ENCODE data around the gene GJC2.

The GJC2 gene

GRCh38 chr1:228117335-228117734 is 32.4 kb upstream of the GJC2 start:
- Histone ChIP-seq H3K27ac (ENCODE audit: low read depth, low read length) (no peak overlapping the region), H3K9ac (ENCODE audit: low read length) (no peak overlapping the region), H3K4me3 (ENCODE audit: low read depth, low read length) (no peak overlapping the region), H3K4me1 (ENCODE audit: control insufficient read depth, insufficient read depth, low read length) (no peaks in the 10 kb centered on the region), H3K9me3 (ENCODE audit: control insufficient read depth, insufficient read depth, low read depth, low read length) (peaks cover 33% of the 10 kb centered on the region), H3K36me3 (ENCODE audit: control insufficient read depth, insufficient read depth, low read length) (no peaks in the 10 kb centered on the region), H3K27me3 (ENCODE audit: control insufficient read depth, insufficient read depth, low read length) (no peaks in the 10 kb centered on the region; the same call in 1 of the 2 replicates)

GRCh38 chr1:228118040-228118439 is 31.7 kb upstream of the GJC2 start:
- Histone ChIP-seq H3K27ac (ENCODE audit: low read depth, low read length) (no peak overlapping the region), H3K27me3 (ENCODE audit: control insufficient read depth, insufficient read depth, low read length) (peaks cover 2% of the 10 kb centered on the region; the same call in 1 of the 2 replicates), H3K4me1 (ENCODE audit: control insufficient read depth, insufficient read depth, low read length) (no peaks in the 10 kb centered on the region), H3K36me3 (ENCODE audit: control insufficient read depth, insufficient read depth, low read length) (no peaks in the 10 kb centered on the region), H3K9me3 (ENCODE audit: control insufficient read depth, insufficient read depth, low read depth, low read length) (peaks cover 33% of the 10 kb centered on the region), H3K4me3 (ENCODE audit: low read depth, low read length) (no peak overlapping the region), H3K9ac (ENCODE audit: low read length) (no peak overlapping the region)

GRCh38 chr1:228120351-228120750 is 29.4 kb upstream of the GJC2 start:
- H3K27ac ChIP-seq (ENCODE audit: low read depth, low read length): no peak overlapping the region

DNA sequence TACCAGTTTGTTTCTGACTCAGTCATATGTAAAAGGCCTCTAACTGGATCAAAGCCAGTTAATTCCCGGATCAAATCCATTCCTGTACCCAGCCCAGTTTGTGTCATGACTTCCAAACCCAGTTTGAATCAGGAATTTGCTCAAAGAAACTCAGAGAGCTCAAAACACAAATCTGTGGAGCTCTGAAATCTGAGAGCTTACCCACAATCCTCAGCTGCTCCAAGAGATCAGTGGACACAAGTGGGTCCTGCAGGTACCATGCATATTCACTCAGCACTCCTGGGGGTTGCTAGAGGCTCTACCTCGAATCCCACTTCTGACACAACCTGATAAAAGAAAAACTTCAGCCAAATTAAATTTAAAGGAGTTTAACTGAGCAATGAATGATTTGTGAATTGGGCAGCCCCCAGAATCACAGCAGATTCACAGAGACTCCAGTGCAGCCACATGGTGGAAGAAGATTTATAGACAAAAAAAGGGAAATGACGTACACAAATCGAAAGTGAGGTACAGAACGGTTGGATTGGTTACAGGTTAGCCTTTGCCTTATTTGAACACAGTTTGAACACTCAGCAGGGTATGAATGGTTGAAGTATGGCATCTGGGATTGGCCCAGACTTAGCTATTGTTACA is 28.8 kb upstream of the GJC2 start:
- peaks cover 30% of the 10 kb centered on the region for H3K9me3 ChIP-seq (ENCODE audit: control insufficient read depth, insufficient read depth, low read depth, low read length)
- no peaks in the 10 kb centered on the region for H3K4me1 ChIP-seq (ENCODE audit: control insufficient read depth, insufficient read depth, low read length)
- H3K4me3 ChIP-seq (ENCODE audit: low read depth, low read length): no peak overlapping the region
- H3K36me3 ChIP-seq (ENCODE audit: control insufficient read depth, insufficient read depth, low read length): no peaks in the 10 kb centered on the region
- no peak overlapping the region for H3K9ac ChIP-seq (ENCODE audit: low read length)
- H3K27me3 ChIP-seq (ENCODE audit: control insufficient read depth, insufficient read depth, low read length): peaks cover 25% of the 10 kb centered on the region
- H3K27ac ChIP-seq (ENCODE audit: low read depth, low read length): no peak overlapping the region

More at GRCh38 chr1:228120351-228120750, 29.4 kb upstream of the GJC2 start:
- Histone ChIP-seq H3K9ac (ENCODE audit: low read length) (no peak overlapping the region), H3K27me3 (ENCODE audit: control insufficient read depth, insufficient read depth, low read length) (peaks cover 20% of the 10 kb centered on the region), H3K36me3 (ENCODE audit: control insufficient read depth, insufficient read depth, low read length) (no peaks in the 10 kb centered on the region), H3K9me3 (ENCODE audit: control insufficient read depth, insufficient read depth, low read depth, low read length) (peaks cover 30% of the 10 kb centered on the region), H3K4me3 (ENCODE audit: low read depth, low read length) (no peak overlapping the region), H3K4me1 (ENCODE audit: control insufficient read depth, insufficient read depth, low read length) (no peaks in the 10 kb centered on the region)

DNA sequence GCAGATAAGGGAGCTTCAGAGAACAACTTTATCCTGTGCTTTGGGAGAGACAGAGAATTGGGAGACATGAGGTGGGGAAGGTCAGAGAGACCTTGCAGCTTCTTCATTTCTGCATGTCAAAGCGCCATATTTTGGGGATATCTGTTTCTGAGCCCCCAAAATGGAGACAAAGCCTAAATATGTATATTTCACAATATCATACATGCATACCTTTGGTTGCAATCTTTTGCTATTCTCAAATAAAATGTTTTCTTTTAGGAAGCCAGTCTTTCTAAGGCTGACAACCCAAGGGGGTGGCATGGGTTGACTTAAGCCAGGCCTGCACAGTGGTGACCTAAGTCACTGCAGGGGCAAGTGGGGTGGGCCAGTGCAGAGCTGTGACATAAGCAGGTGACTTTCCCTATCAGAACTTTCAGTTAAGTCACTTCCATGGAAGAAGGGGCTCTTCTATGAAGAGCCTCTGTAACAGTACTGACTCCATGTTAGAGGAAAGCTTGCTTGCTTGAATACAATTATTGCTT is 26.7 kb upstream of the GJC2 start:
- Histone ChIP-seq H3K9me3 (ENCODE audit: control insufficient read depth, insufficient read depth, low read depth, low read length) (peaks cover 13% of the 10 kb centered on the region), H3K4me3 (ENCODE audit: low read depth, low read length) (no peak overlapping the region), H3K9ac (ENCODE audit: low read length) (no peak overlapping the region), H3K27ac (ENCODE audit: low read depth, low read length) (no peak overlapping the region), H3K27me3 (ENCODE audit: control insufficient read depth, insufficient read depth, low read length) (peaks cover 28% of the 10 kb centered on the region), H3K36me3 (ENCODE audit: control insufficient read depth, insufficient read depth, low read length) (no peaks in the 10 kb centered on the region), H3K4me1 (ENCODE audit: control insufficient read depth, insufficient read depth, low read length) (no peaks in the 10 kb centered on the region)

GRCh38 chr1:228123505-228123904 is 26.2 kb upstream of the GJC2 start:
- H3K9me3 ChIP-seq (ENCODE audit: control insufficient read depth, insufficient read depth, low read depth, low read length): peaks cover 10% of the 10 kb centered on the region
- H3K4me1 ChIP-seq (ENCODE audit: control insufficient read depth, insufficient read depth, low read length): no peaks in the 10 kb centered on the region
- H3K4me3 ChIP-seq (ENCODE audit: low read depth, low read length): no peak overlapping the region
- H3K27me3 ChIP-seq (ENCODE audit: control insufficient read depth, insufficient read depth, low read length): peaks cover 31% of the 10 kb centered on the region
- H3K36me3 ChIP-seq (ENCODE audit: control insufficient read depth, insufficient read depth, low read length): no peaks in the 10 kb centered on the region
- H3K9ac ChIP-seq (ENCODE audit: low read length): no peak overlapping the region
- no peak overlapping the region for H3K27ac ChIP-seq (ENCODE audit: low read depth, low read length)

- H3K27ac ChIP-seq (ENCODE audit: low read depth, low read length): no peak overlapping the region
- H3K36me3 ChIP-seq (ENCODE audit: control insufficient read depth, insufficient read depth, low read length): no peaks in the 10 kb centered on the region
- H3K27me3 ChIP-seq (ENCODE audit: control insufficient read depth, insufficient read depth, low read length): peaks cover 44% of the 10 kb centered on the region
- no peak overlapping the region for H3K9ac ChIP-seq (ENCODE audit: low read length)
- peaks cover under 1% of the 10 kb centered on the region; the same call in 1 of the 2 replicates for H3K9me3 ChIP-seq (ENCODE audit: control insufficient read depth, insufficient read depth, low read depth, low read length)
- no peak overlapping the region for H3K4me3 ChIP-seq (ENCODE audit: low read depth, low read length)
- H3K4me1 ChIP-seq (ENCODE audit: control insufficient read depth, insufficient read depth, low read length): no peaks in the 10 kb centered on the region
Observed at GRCh38 chr1:228125185-228125584, 24.5 kb upstream of the GJC2 start.

DNA sequence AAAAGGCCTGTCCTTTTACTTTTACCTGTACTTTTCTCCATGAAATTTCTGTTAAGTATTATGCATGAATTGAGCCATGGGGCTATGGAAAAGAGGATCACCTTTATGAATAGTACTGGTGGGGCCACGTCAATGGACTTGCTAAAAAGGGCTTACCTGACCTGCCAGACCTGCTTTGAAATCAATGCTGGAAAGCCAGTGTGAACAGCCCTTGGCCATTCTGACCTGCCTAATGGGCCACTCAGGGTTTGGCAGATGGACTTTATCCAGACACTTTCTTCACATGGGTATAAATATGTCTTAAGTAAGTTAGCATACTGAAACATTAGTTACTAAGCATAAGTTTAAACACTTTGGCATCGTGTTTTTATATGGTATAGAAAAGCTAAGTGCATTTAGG is 18.0 kb upstream of the GJC2 start:
- Histone ChIP-seq H3K27ac (ENCODE audit: low read depth, low read length) (no peak overlapping the region), H3K9ac (ENCODE audit: low read length) (no peak overlapping the region)

DNA sequence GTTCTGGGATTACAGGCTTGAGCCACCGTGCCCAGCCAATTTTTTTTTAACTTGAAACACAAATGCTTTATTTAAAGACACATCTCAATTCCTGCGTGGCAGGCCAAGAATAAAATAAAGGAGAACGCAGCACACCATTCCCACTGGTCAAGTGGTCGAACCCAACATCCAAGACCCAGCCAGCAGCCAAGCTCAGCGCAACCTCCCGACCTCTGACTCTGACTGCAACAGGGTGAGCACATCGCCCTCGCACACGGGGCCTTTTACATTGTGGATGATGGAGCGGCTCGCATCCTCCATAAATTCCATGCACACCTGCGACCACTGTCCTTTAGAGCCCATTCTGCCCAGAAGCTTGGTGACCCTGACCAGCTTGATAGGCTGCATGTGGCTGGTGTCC is 15.1 kb upstream of the GJC2 start:
- no peaks in the 10 kb centered on the region for H3K4me1 ChIP-seq (ENCODE audit: control insufficient read depth, insufficient read depth, low read length)
- H3K27me3 ChIP-seq (ENCODE audit: control insufficient read depth, insufficient read depth, low read length): peaks cover 51% of the 10 kb centered on the region
- no peaks in the 10 kb centered on the region for H3K9me3 ChIP-seq (ENCODE audit: control insufficient read depth, insufficient read depth, low read depth, low read length)
- H3K4me3 ChIP-seq (ENCODE audit: low read depth, low read length): no peak overlapping the region
- no peak overlapping the region for H3K27ac ChIP-seq (ENCODE audit: low read depth, low read length)
- no peaks in the 10 kb centered on the region for H3K36me3 ChIP-seq (ENCODE audit: control insufficient read depth, insufficient read depth, low read length)
- no peak overlapping the region for H3K9ac ChIP-seq (ENCODE audit: low read length)

More for the DNA sequence above, 18.0 kb upstream of the GJC2 start:
- no peaks in the 10 kb centered on the region for H3K9me3 ChIP-seq (ENCODE audit: control insufficient read depth, insufficient read depth, low read depth, low read length)
- H3K4me3 ChIP-seq (ENCODE audit: low read depth, low read length): no peak overlapping the region
- no peaks in the 10 kb centered on the region for H3K4me1 ChIP-seq (ENCODE audit: control insufficient read depth, insufficient read depth, low read length)
- no peaks in the 10 kb centered on the region for H3K36me3 ChIP-seq (ENCODE audit: control insufficient read depth, insufficient read depth, low read length)
- peaks cover 56% of the 10 kb centered on the region for H3K27me3 ChIP-seq (ENCODE audit: control insufficient read depth, insufficient read depth, low read length)

GRCh38 chr1:228136901-228137300 is 12.8 kb upstream of the GJC2 start:
- H3K27me3 ChIP-seq (ENCODE audit: control insufficient read depth, insufficient read depth, low read length): peaks cover 43% of the 10 kb centered on the region
- no peak overlapping the region for H3K27ac ChIP-seq (ENCODE audit: low read depth, low read length)
- peaks cover 6% of the 10 kb centered on the region; the same call in 1 of the 2 replicates for H3K4me1 ChIP-seq (ENCODE audit: control insufficient read depth, insufficient read depth, low read length)
- no peaks in the 10 kb centered on the region; the same call in 1 of the 2 replicates for H3K36me3 ChIP-seq (ENCODE audit: control insufficient read depth, insufficient read depth, low read length)
- H3K9me3 ChIP-seq (ENCODE audit: control insufficient read depth, insufficient read depth, low read depth, low read length): no peaks in the 10 kb centered on the region
- H3K4me3 ChIP-seq (ENCODE audit: low read depth, low read length): no peak overlapping the region
- no peak overlapping the region for H3K9ac ChIP-seq (ENCODE audit: low read length)

GRCh38 chr1:228139406-228139930 is 10.3 kb upstream of the GJC2 start:
- Histone ChIP-seq H3K27ac (ENCODE audit: low read depth, low read length) (peak overlapping the region; percentile 54; the same call in 1 of the 2 replicates), H3K27me3 (ENCODE audit: control insufficient read depth, insufficient read depth, low read length) (peaks cover 32% of the 10 kb centered on the region), H3K4me3 (ENCODE audit: low read depth, low read length) (peak overlapping the region; percentile 90), H3K4me1 (ENCODE audit: control insufficient read depth, insufficient read depth, low read length) (peaks cover 6% of the 10 kb centered on the region; the same call in 1 of the 2 replicates), H3K36me3 (ENCODE audit: control insufficient read depth, insufficient read depth, low read length) (no peaks in the 10 kb centered on the region; the same call in 1 of the 2 replicates), H3K9me3 (ENCODE audit: control insufficient read depth, insufficient read depth, low read depth, low read length) (no peaks in the 10 kb centered on the region), H3K9ac (ENCODE audit: low read length) (peak overlapping the region; percentile 58)
